Tibial nerve (tissue), 3 donors: Measurements from ENCODE around the gene GLB1L2.

ENCODE experiments used
- CTCF ChIP-seq, 5 experiments: fragments of 200-600 bp in 3 of 5; fragments of 450-650 bp in 2 of 5; sonication (generic) in 3 of 5; IDR thresholded peaks; one replicate each; pipeline ENCODE4 v1.5.1; 2016 to 2019; ENCODE audit warnings: antibody characterized with exemption in 5 of 5, mild to moderate bottlenecking in 3 of 5, moderate library complexity in 2 of 5
- POLR2A ChIP-seq, 2 donors: fragments of 450-650 bp; IDR thresholded peaks; one replicate each; pipeline ENCODE4 v1.6.1; 2017; ENCODE audit warnings: antibody characterized with exemption in 2 of 2, mild to moderate bottlenecking in 2 of 2, moderate library complexity in 2 of 2

GRCh38 chr11:134382830-134383229 is 51.0 kb downstream of the GLB1L2 start:
- TF ChIP-seq POLR2A (IDR thresholded peaks at IDR 0.05) = no peak
- TF ChIP-seq CTCF (IDR thresholded peaks at IDR 0.05) = no peak
